GM12875 (cell line): ENCODE data around the gene EMD.

ENCODE experiments used
- H3K4me3 ChIP-seq: one replicate; pipeline ENCODE4 v1.5.1; 2011; ENCODE audit warnings: low read depth, low read length, control low read depth
- CTCF ChIP-seq: IDR thresholded peaks from 2 replicates; pipeline ENCODE4 v1.5.1; 2011; ENCODE audit warnings: low read depth, mild to moderate bottlenecking, control low read depth, inconsistent platforms, low read length, moderate library complexity, borderline replicate concordance; ENCODE audit not compliant: insufficient read depth

EMD gene

GRCh38 chrX:154348114-154348531, 31.0 kb upstream of the EMD start:
- no peak overlapping the region for H3K4me3 ChIP-seq
- no peak for TF ChIP-seq CTCF

- H3K4me3 ChIP-seq: no peak overlapping the region
- TF ChIP-seq CTCF: no peak
Observed at GRCh38 chrX:154348646-154349358, 30.3 kb upstream of the EMD start.

- H3K4me3 ChIP-seq: no peak overlapping the region
- TF ChIP-seq CTCF: no peak
Observed at GRCh38 chrX:154349359-154349935, 29.6 kb upstream of the EMD start.

GRCh38 chrX:154349979-154350378, 29.1 kb upstream of the EMD start:
- H3K4me3 ChIP-seq: no peak overlapping the region
- TF ChIP-seq CTCF: no peak

- TF ChIP-seq CTCF: no peak
- H3K4me3 ChIP-seq: no peak overlapping the region
Observed at GRCh38 chrX:154350429-154351182, 28.5 kb upstream of the EMD start.

- TF ChIP-seq CTCF: no peak
- no peak overlapping the region for H3K4me3 ChIP-seq
Observed at GRCh38 chrX:154351183-154352011, 27.7 kb upstream of the EMD start.
